ENCODE results near the gene BTG3.

The BTG3 gene, protein sequence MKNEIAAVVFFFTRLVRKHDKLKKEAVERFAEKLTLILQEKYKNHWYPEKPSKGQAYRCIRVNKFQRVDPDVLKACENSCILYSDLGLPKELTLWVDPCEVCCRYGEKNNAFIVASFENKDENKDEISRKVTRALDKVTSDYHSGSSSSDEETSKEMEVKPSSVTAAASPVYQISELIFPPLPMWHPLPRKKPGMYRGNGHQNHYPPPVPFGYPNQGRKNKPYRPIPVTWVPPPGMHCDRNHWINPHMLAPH

DNA sequence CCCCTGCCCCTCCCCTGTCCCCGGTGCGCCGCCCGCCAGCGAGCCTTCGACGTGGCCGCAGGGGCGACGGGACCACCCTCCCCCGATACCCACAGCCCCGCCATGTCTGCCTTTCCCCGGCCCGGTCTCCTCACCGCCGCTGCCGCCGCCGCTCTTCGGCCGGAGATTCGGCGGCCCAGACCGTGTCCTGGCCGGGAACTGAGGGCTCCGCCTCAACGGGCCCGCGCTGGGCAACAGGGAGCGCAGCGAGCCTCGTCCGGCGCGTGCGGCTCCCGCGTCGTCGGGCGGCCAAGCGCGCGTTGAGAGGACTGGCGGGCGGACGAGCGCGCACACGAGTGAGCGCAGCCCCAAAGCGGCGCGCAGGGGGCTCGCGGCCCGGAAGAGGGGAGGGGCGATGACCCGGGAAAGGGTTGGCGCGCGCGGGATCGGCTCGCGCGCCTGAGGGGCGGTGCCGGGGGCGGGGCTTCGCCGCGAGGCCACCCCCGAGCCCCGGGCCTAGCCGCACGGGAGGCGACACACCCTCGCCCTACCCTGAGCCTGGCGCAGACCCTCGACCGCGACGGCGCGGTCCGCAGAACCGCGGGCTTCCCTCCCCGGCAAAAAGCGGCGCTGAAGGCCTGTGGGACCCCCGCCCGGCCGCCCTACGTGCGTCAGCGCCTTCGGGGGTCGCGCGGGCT is at the start of gene BTG3:
BTG3 (minus strand) TSS at position 337 of the 677 bp plus-strand sequence. CDS start 3,757 bp downstream, outside the sequence.
- peak; percentile 82 for DNase-seq (ENCODE audit: low read depth)

DNA sequence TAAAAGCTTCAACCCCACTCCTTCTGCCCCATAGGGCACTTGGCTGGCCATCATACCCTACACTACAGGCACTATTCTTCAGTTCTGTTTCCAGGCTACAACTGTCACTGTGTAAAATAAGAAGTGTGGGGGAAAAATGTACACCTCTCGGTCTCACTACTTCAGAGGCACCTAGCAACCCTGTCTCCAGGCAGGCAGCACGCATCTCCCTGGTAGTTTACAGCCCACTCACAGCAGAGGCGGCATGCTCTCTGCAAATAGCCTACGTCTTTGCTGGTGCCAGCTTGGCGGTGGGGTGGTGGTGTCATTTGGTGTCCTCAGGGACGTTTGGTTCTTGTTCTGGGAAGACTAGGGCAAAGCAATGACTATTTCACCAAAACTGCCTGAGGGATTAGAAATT is 48.2 kb upstream of the BTG3 start:
- DNase-seq (ENCODE audit: low read depth) = no peak

DNA sequence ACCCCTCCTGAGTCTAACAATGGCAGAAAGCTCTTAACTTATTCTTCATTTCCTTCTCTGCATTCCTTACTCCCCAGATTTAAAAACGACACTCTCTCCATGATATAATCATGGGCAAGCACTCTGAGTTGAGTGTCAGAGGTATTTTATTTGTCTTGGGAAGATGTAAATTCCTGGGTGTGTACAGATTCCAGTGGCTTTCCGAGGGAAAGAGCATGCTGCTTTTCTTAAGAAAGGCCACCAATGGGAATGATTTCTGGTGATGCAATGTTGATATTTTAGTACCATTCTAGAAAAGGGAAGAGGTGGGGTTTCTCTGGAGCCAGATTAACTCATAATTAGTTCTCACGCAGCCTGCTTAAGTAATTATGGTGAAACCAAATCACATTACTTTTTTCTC is 47.8 kb upstream of the BTG3 start:
- peak; percentile 39 for DNase-seq (ENCODE audit: low read depth)

DNA sequence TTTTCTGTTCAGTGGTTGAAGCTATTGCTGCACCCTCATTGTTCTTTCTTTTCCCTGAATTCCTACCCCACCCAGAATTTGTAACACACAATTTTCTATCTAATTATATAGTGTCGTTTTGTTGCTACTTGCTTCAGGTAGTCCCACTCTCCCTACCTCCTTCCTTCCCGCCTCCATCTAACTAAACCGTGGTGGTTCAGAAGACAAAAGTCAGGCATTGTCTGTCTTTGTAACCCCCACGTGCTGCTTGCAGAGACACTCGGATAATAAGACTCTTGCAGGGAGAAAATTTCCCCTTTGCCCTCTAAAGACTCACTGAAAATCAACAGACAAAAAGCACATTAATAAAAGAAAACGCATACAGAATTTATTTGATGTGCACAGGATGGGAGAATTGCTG is 46.2 kb upstream of the BTG3 start:
- no peak for DNase-seq (ENCODE audit: low read depth)

DNA sequence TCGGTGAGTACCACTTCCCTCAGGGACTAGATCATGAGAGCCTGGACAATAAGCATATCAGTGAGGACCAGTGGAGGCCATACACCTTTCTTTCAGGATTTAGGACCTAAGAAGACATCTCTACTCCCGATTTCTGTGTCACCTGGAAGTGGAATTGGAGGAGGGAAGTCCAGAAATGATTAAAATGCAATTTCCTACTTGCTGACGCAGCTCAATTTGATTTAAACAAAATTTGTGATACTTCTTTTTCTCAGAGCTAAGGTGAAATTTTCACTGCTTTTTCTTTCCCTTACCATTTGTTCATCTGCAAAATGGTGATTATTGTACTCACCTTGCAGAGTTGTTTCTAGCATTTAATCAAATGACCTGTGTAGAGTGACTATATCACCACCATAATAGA is 38.8 kb upstream of the BTG3 start:
- DNase-seq (ENCODE audit: low read depth) = no peak

DNA sequence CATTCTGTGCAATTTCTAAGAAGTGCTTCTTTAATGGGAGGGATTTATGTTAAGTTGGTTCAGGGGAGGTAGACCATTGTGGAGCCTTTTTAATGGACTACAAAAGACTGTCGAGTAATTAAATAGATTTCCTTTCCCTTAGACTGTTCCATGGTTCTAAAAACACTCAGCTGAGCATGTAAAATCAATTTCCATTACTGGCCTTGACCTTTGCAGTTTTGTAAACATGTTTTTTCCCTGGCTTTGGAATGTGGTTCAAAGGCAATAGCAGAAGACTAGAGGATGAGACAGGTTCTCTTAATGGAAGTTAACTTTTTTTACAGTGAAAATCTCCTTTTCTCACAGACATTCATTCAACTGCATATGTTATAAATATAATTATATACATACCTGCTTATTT is 37.6 kb upstream of the BTG3 start:
- no peak for DNase-seq (ENCODE audit: low read depth)

DNA sequence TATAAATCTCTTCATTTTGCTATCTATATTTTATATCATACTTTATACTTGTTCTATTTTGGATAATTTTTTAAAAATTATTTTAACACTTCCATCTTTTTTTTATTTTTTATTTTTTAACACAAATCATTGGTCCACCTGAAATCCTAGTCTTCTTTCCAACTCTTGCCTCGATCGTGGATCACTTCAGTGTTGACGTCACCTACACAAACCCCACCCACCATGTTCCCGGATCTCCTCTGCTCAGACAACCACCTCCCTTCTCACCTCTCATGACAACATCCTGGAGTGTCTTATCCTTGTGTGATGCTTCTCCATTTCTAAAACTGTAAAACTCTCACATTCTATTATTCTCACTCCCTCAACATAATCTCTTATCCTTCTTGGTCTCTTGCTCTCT is 34.1 kb upstream of the BTG3 start:
- no peak for DNase-seq (ENCODE audit: low read depth)

DNA sequence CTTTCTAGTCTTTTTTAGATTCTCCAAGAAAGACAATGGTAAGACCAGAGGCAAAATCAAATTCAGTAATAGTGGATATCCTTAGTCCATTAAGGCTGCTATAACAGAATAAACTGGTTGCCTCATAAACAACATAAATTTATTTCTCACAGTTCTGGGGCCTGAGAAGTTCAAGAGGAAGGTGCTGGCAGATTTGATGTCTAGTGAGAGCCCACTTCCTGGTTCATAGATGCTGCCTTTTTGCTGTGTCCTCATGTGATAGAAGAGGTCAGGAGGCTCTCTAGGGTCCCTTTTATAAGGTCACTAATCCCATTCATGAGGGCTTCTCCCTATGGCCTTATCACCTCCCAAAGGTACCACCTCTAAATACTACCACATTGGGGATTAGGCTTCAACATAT is 31.5 kb upstream of the BTG3 start:
- DNase-seq (ENCODE audit: low read depth) = no peak

DNA sequence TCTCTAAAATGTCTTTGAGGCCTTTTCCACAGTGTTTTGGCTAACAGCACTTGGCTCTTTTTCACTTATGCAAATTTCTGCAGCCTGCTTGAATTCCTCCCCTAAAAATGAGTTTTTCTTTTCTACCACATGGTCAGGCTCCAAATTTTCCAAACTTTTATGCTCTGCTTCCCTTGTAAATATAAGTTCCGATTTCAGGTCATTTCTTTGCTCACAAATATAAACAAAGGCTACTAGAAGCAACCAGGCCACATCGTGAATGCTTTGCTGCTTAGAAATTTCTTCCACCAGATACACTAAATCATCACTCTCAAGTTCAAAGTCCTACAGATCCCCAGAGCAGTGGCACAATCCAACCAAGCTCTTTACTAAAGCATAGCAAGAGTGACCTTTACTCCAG is 28.1 kb upstream of the BTG3 start:
- DNase-seq (ENCODE audit: low read depth) = no peak

DNA sequence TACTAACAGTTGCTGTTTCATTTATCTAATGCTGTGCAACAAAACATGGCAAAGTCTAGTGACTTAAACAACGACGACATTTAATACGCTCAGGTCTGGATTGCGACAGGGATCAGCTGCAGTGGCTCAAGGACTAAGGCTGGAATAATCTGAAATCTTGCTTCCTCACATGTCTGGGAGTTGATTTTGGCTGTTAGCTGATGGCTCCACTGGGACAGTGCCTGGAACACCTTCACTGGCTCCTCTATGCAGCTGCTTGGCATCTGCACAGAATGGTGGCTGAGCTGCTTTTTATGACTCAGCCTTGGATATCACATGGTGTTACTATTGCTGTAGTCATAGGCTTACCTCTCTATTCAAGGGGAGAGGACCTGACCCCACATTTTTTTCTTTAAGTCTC is 24.0 kb upstream of the BTG3 start:
- no peak for DNase-seq (ENCODE audit: low read depth)

DNA sequence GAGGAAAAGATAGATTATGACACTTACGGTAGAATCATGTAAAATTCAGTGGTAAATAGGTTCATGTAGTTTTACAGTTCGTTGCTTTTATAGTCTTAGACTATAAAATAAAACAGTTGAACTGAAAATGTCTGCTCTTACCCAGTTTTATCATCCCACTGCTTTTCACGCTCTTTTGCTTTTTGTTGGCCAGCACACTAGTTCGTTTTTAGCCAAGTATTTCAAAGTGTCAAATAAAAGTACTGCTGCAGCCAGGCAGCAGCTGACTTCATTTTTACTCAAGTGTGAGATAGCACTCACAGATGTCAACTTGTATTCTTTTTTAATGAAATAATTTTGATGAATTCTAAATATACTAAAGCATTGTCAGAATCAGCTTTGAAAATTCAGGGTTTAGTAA is 18.5 kb upstream of the BTG3 start:
- DNase-seq (ENCODE audit: low read depth) = no peak

DNA sequence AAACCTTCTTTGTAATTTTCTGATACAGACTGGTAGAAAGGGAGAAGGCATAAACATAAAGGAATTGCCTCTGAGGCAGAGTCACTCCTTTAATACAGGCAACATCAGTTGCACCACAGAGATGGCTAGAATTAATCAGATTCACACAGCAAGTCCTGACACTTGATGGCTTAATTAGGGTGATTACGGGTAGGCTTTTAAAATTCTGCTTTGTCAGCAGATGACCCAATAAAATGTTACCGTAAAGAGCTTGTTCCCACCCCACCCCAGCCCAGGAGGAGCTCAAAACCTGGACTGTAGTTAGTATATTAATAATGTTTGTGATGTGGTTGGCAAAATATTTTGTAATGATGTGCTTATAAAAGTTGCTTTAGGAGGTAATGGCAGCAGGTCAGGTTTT is 9.3 kb upstream of the BTG3 start:
- DNase-seq (ENCODE audit: low read depth) = no peak

DNA sequence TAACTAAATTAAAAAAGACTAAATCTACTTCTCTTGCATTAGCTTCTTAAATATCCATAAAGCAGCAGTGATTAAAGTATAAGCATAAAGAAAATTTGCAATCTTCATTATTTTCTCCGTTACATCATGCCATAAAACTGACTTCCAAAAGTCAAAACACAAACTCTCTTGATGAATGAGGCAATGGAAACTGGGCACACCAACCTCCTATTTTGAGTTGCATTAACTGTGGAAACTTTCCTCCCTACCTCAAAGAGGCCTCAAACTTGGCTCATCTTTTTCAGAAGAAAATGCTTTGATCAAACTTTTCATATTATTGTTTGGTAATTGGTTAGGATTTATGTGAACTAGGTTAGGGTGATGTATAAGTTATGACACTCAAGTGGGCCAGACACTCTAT is 4.1 kb upstream of the BTG3 start:
- no peak for DNase-seq (ENCODE audit: low read depth)

DNA sequence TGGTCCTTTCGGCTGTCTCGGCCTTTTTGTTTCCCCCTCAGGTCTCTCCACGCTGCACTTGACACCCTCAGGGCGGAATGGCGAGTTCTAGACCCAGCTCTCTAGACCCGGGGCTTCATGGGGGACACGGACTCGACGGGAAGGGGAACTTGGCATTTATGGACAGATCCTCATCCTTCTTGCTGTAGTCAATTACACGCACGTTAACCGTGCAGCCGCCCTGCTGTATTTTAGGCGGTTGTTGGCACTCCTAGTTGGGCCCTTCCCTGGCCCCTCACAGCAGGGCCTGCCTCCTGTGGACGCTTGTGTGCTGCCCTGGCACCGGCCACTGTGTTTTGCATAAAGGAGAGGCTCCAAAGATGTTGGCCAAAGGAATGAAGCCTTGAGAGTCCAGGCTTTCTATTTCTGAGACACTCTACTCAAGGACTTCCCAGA is 558 bp upstream of the BTG3 start:
- DNase-seq (ENCODE audit: low read depth) = peak; percentile 13

DNA sequence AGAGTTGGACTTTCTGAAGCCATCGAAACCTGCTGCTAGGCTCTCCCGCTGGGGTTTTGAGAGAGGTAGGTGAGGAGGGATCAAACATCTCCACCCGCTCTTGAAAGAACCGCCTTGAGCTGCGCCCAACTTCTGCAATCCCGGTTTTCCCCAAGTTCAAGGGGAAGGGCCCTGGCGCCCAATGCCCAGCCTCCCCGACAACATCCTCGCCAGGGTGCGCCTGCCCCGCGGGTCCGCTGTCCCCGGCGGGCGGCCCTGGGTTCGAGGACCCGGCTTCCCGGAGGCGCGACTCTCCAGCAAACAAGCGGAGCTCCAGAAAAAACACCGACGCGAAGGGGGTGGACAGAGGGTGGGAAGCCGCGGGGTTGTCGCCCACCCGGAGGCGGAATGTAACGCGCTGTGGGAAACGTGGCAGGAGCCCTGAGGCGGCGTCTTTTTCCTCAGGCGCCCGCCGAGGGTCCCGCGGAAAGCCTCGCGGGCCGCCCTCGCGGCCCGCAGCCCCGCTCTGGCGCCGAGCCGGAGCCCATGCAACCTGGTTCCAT is 607 bp downstream of the BTG3 start:
- peak; percentile 53 for DNase-seq (ENCODE audit: low read depth)

DNA sequence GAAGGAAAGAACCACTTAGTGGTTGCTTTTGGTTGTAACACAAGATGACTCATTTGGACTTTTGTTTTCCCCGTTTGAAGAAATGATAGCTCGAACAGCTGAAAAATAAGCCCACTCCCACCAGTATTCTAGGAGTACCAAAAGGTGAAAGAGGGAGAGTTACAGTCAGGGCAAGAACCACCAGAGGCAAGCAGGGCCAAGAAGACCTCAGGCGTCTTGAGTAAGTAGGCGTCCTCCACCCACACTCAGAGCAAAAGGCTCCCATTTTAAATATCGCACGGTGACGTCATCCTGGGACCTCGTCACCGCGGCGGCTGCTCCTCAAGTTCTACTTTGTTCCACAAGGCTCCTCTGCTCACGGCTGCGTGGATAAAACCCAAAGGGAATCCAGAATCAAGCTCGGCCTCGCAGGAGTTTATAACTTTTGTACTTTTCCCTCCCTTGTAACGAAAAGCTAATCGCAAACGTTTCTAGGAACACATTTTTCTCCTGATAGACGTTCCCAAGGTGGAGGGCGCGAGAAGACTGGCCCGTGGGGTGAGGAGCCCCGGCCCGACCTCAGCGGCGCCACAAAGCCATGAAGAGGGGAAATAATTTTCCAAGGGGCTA is 1.2 kb downstream of the BTG3 start:
- DNase-seq (ENCODE audit: low read depth) = peak; percentile 89

DNA sequence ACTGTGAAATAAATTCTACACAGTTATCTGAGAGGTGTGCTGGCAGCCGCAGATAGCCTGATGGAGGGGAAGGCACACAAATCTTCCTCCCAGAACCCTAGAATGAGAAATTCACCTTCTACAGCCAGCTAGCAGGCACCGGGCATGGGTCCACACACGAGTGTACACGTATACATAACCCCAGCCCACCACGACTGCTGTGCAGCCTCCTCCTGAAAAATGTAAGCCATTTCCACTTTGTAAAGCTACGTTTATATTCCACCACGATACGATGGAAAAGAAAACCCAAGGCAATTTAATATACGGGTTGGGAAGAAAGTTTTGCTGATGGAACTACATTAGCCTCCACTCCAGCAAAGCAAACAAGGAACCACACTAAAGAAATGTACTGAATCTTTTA is 1.8 kb downstream of the BTG3 start:
- no peak for DNase-seq (ENCODE audit: low read depth)

DNA sequence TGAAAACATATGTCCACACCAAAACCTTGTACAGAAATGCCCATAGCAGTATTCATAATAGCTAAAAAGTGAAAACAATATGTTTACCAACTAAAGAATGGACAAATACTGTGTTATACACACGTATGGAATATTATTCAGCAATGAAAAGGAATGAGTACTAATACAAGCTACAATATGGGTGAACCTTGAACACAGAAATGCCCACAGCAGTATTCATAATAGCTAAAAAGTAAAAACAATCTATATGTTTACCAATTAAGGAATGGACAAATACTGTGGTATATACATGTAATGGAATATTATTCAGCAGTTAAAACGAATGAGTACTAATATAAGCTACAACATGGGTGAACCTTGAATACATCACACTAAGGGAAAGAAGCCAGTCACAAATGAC is 3.0 kb downstream of the BTG3 start:
- no peak for DNase-seq (ENCODE audit: low read depth)

DNA sequence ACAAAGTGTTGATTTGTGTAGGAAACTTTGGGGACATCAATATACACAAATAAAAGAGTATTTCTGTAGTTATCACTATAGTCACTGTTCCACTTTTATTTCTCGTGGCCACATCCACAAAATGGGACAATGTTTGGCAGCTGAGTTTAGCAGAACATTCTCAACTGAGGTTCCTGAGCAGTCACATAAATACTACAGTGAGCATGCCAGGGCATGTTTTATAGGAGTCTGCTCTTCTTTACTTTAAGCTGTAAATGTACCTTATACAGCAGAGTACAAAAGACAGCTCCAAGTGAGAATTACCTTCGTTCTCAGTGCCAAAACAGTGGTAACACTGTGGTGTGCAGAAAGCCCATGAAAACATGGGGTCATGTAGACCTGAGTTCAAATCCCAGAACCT is 5.0 kb downstream of the BTG3 start:
- no peak for DNase-seq (ENCODE audit: low read depth)

DNA sequence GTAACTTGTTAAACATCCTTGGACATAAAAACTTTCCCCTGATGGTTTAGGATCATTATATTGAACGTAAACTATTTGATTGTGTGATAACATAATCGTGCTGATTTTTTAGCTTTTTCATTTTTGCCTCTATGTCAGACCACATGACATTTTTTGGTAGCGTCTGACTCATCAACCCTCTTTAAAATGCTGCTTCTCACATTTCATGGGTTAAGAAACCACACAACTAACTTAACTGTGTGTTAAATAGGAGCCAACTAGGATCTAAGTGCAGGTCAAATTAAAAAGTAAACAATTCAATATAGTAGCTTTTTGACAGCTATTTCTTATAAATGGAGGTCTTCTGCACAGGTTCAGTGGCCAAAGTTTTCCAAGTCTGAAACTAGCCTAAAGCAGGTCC is 9.8 kb downstream of the BTG3 start:
- peak; percentile 61 for DNase-seq (ENCODE audit: low read depth)

DNA sequence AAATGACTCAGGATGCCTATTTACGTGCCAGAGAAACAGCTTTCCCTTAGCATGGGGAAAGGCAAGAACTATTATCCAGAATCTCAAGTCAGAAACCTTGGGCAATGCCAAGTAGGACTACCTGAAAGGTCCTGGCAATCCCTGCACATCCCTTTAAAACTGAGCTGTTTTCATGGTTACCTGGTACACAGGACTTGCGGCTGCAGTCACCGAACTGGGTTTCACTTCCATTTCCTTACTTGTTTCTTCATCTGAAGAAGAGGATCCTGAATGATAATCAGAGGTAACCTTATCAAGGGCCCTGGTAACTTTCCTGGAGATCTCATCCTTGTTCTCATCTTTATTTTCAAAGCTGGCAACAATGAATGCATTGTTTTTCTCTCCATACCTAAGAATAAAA is 14.3 kb downstream of the BTG3 start:
- no peak for DNase-seq (ENCODE audit: low read depth)

DNA sequence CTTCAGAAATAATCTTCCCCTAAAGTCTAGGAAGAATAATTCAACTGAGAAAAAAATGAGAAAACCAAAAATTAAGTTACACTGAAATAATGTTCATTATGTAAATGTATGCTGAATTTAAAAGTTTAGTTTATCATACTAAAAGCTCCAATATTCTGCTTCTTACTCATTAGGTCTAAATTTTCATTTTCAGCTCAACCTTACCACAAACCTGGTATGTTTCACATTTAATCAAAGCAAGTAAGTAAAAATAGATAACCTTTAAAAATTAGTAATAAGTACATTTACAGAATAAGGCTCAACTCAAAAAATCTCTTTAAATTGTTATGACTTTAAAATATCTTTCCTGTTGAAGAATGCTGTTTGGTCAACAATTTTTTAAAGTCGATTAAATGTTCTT is 15.0 kb downstream of the BTG3 start:
- DNase-seq (ENCODE audit: low read depth) = no peak

DNA sequence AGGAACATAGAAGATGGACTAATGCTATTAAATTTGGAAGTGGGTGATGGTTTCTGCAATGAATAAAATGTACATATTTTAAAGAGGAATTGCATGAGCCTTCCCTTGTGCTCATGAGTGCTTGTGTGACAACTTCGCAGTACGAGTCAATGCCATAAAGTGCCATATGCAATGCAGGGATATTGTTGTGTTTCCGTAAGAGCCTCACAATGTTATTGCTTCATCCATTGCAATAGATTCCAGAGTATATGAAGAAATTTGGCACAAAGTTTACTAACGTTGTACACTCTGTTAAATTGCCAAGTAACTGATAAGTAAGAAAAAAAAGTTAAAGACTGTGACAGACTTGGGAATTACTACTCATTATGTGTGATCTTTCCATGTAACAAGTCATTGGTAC is 22.3 kb downstream of the BTG3 start:
- no peak for DNase-seq (ENCODE audit: low read depth)

Data from EH (cell line).